Activated T-helper 1 cell treated with Interleukin-2 at 50 U/mL for 16 hours (primary cell): Measurements from ENCODE around the gene FLOT1.
"Not testable (repeated sequence)": the region's sequence is repeated elsewhere in the genome, so short reads cannot be mapped to it uniquely, and the experiment has no call there.

Source experiments
- DNase-seq: peaks from one replicate; pipeline ENCODE4 v3.0.0-alpha.2; 2020; ENCODE audit warnings: low read depth

The FLOT1 gene

GRCh38 chr6:30723159-30723842 is 19.2 kb downstream of the FLOT1 start:
- DNase-seq = not testable (repeated sequence)

DNA sequence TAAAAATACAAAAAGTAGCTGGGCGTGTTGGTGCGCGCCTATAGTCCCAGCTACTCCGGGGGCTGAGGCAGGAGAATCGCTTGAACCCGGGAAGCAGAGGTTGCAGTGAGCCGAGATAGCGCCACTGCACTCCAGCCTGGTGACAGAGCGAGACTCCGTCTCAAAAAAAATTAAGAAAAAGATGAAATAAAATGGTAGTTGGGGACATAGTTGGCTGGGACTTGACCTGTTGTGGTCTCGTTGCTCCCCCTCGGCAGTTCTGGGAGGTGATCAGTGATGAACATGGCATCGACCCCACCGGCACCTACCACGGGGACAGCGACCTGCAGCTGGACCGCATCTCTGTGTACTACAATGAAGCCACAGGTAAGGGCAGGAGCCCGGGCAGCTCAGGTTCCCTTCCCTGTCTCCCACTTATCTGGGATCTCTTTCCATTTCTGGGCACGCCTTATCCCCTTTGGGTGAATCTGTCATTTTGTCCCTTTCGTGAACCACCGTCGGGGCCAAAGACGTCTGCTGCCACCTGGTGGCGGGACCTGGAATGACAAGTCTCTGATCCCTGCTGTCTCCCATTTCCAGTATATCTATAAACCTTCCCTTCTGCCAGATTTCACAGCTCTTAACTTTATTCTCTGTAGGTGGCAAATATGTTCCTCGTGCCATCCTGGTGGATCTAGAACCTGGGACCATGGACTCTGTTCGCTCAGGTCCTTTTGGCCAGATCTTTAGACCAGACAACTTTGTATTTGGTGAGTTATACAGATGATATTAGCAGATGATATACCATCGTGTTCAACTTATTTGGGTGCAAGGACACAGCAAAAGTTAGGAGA is 20.0 kb downstream of the FLOT1 start:
- DNase-seq = peak; percentile 76

GRCh38 chr6:30722025-30722279 is 20.5 kb downstream of the FLOT1 start:
- not testable (repeated sequence) for DNase-seq

GRCh38 chr6:30721198-30722024 is 21.1 kb downstream of the FLOT1 start:
- peak; percentile 94 for DNase-seq

DNA sequence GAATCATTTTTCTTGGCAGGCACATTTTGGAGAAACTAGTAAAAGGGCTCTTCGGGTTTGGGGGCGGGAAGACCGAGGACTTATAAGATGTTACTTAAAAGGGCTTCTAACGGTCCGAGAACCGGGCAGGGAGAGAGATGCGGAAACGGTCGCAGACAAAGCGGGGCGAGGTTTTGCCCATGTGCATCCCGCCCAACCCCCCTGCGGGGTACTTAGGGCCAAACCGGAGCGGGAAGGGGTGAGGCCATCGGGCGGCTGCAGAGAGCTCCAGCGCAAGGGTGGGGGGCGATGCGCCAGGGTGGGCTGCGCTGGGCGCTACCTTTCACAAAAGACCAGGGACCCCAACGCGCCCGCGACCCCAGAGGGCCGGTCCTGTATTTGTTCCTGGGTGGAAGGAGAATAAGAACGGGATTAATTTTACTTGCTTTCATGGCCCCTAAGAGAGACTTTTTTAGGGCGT is 21.7 kb downstream of the FLOT1 start:
- peak; percentile 50 for DNase-seq

- peak; percentile 93 for DNase-seq
Measured at GRCh38 chr6:30719791-30720737, 22.4 kb downstream of the FLOT1 start, which contains the start of gene TUBB. TSS of gene TUBB (plus strand) at chr6:30720352. CDS start at chr6:30720507, 155 bp downstream.

- no peak for DNase-seq
Measured at GRCh38 chr6:30719356-30719755, 23.1 kb downstream of the FLOT1 start.

GRCh38 chr6:30717845-30718720 is 24.4 kb downstream of the FLOT1 start:
- DNase-seq = not testable (repeated sequence)

GRCh38 chr6:30717129-30717844 is 25.2 kb downstream of the FLOT1 start, which contains the start of gene MDC1:
TSS of gene MDC1 (minus strand) at chr6:30717281. CDS start at chr6:30715175, 2,106 bp downstream.
- DNase-seq = peak; percentile 98

GRCh38 chr6:30716879-30717128 is 25.7 kb downstream of the FLOT1 start:
- no peak for DNase-seq

DNA sequence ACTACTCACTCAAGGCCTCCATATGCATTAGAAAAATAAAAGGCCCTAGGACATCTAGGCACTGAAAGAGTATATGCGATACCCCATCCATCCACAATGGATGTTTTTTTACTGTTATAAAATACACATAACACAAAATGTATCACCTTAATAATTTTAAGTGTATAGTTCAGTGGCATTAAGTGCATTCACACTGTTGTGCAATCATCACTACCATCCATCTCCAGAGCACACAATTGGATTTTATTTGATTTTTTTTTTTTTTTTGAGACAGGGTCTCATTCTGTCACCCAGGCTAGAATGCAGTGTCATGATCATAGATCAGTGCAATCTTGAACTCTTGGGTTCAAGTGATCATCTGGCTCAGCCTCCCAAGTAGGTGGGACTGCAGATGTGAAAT is 28.2 kb downstream of the FLOT1 start:
- no peak for DNase-seq

DNA sequence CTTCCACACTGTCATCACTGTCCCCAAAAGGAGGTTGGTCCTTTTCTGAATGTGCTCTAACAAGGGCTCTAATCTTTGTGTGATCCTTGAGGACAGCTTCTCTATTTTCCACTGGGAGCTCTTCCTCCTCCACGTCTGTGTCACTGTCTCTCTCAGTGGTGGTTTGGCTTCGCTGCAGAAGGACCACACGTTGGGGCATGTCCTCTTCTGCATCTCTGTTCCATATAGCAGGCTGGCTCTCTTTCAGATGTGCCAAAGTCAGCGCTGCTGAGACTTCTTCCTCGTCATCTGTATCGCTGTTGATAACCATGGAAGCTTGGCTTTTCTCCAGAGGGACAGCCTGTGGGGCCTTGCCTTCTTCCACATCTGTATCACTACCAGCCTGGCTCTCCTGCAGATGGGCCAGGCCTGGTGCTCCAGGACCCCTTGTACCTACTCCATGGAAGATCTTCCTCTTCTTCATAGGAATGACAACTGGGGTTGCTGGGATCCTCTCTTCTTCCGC is 30.0 kb downstream of the FLOT1 start:
- no peak for DNase-seq

GRCh38 chr6:30711758-30712380 is 30.6 kb downstream of the FLOT1 start:
- no peak for DNase-seq

GRCh38 chr6:30709101-30709868 is 33.2 kb downstream of the FLOT1 start:
- DNase-seq = no peak

DNA sequence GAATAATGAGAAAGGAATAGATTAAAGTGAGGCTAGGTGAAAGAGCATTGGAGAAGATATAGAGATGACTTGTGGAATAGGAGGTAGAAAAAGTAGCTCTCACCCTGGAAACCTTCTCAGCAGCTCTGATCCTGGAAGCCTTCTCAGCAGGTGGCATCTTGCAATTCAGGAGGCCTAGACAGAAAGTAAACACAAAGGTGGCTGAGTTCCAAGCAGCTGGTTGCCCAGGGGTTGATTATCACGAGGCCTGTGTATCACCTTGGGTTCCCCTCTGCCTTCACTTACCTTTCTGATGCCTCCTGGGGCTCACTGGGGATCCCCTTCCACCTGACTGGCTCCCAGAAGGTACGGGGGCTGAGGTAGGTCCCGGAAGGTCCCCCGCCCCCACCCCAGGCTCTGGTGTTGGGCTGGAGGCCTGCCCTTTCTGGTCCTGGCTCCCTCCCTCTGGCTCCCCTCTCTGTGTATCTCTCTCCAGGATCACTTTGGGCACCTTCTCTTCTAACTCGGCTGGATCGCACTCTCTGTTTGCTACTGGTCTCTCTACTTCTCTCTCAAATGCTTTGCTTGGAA is 35.1 kb downstream of the FLOT1 start:
- DNase-seq = no peak

- DNase-seq = no peak
Measured at GRCh38 chr6:30705620-30706019, 36.9 kb downstream of the FLOT1 start.

GRCh38 chr6:30703821-30704220 is 38.7 kb downstream of the FLOT1 start:
- DNase-seq = no peak

DNA sequence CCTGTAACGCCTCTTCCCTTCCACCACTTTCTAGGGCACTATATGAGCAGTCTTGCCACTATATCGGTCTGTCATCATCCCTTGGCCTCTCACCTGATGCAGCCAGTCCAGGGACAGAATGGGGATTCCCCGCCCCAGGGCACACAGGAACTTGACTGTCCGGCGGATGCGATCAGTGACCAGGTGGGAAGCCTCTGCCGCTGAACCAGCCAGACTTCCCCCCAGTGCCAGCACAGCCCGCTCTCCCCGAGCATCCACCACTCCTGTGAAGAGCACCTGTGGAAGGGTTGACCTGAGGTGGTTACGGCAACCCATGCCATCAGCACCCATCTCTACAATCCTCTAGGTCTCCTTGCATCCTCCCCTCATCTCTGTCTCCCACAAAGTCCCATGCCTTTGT is 39.5 kb downstream of the FLOT1 start:
- no peak for DNase-seq
